Heart left ventricle (tissue), 13 donors: Measurements from ENCODE around the gene ZFYVE21.

Experiments used
- POLR2A ChIP-seq, 2 donors: fragments of 450-650 bp; IDR thresholded peaks; one replicate each; pipeline ENCODE4 v1.6.1; 2017; ENCODE audit warnings: antibody characterized with exemption in 2 of 2, mild to moderate bottlenecking in 2 of 2, moderate library complexity in 2 of 2
- TF ChIP-seq, protein P1 (sequence below), 12 donors: fragments of 200-600 bp; sonication (generic) in 4 of 12; IDR thresholded peaks; one replicate each; pipeline versions ENCODE4 v1.5.0 to v1.8.0; 2018 to 2022; ENCODE audit warnings: antibody characterized with exemption in 12 of 12, mild to moderate bottlenecking in 5 of 12
- donor health status: ischemic (EF 13 %, LVEDD 7.1; RV severe dilation, severe dysfunction).
- donor health status: DM: no; HTN: yes; CAD: no.
- donor health status: DM: no; HTN: no; CAD: no.
- donor health status: ischemic (EF 25% LVEDD 6.9; RV normal size, moderate dysfunction).
- donor health status: ischemic (EF 25% LVEDD 5.7; RV mildly dilated, moderate dysfunction).
- donor health status: ischemic (EF 35%, LVEDD 5.7; RV mildly dilated, moderate dysfunction).
- donor health status: nonischemic (EF 11% LVEDD 7.7; RV severe dilation, severe dysfunction).
- donor health status: DM: yes; HTN: yes; CAD: no.
- donor health status: PGD.
- donor health status: ischemic (EF 29% LVEDD 5.4; RV normal size, mild dysfunction).
- donor health status: nonischemic (EF 23%, LVEDD 6.1; RV moderate dilation, normal function).

- no peak for TF ChIP-seq POLR2A (IDR thresholded peaks at IDR 0.05)
- TF ChIP-seq, protein P1, sequence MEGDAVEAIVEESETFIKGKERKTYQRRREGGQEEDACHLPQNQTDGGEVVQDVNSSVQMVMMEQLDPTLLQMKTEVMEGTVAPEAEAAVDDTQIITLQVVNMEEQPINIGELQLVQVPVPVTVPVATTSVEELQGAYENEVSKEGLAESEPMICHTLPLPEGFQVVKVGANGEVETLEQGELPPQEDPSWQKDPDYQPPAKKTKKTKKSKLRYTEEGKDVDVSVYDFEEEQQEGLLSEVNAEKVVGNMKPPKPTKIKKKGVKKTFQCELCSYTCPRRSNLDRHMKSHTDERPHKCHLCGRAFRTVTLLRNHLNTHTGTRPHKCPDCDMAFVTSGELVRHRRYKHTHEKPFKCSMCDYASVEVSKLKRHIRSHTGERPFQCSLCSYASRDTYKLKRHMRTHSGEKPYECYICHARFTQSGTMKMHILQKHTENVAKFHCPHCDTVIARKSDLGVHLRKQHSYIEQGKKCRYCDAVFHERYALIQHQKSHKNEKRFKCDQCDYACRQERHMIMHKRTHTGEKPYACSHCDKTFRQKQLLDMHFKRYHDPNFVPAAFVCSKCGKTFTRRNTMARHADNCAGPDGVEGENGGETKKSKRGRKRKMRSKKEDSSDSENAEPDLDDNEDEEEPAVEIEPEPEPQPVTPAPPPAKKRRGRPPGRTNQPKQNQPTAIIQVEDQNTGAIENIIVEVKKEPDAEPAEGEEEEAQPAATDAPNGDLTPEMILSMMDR (IDR thresholded peaks at IDR 0.05) = no peak
Measured at GRCh38 chr14:103690332-103690731, 25.3 kb upstream of the ZFYVE21 start.
